ENCODE results near the gene PLEKHJ1. TPM values are rescaled to one million over a fixed set of nuclear protein-coding genes. Genes with fewer than 3 reads are reported as not detected.

PLEKHJ1 gene
- total RNA-seq, 1 experiment from 2014 or later = 189 TPM

DNA sequence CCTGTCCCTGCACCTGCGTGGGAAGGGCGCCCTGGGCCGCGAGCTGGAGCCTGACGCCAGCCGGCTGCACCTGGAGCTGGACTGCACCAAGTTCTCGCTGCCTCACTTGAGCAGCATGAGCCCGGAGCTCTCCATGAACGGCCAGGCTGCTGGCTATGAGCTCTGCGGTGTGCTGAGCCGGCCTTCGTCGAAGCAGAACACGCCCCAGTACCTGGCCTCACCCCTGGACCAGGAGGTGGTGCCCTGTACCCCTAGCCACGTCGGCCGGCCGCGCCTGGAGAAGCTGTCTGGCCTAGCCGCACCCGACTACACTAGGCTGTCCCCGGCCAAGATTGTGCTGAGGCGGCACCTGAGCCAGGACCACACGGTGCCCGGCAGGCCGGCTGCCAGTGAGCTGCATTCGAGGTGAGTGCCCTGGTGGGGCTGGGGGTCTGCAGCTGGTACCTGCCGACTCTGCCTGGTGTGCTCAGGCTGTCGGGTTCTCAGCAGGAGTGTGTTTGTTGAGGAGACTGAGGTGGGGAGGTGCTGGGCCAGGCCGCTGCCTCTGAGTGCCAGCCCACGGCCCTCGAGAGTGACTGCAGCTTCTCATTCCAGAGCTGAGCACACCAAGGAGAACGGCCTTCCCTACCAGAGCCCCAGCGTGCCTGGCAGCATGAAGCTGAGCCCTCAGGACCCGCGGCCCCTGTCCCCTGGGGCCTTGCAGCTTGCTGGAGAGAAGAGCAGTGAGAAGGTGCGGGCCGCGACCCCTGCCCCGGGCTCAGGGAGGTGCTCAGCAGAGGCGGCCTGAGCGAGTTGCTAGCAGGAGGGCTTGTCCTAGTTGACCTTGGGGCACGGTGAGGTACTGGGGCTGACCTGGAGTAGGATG lies 19.5 kb downstream of the PLEKHJ1 start (continued):
- TF ChIP-seq, protein P1, sequence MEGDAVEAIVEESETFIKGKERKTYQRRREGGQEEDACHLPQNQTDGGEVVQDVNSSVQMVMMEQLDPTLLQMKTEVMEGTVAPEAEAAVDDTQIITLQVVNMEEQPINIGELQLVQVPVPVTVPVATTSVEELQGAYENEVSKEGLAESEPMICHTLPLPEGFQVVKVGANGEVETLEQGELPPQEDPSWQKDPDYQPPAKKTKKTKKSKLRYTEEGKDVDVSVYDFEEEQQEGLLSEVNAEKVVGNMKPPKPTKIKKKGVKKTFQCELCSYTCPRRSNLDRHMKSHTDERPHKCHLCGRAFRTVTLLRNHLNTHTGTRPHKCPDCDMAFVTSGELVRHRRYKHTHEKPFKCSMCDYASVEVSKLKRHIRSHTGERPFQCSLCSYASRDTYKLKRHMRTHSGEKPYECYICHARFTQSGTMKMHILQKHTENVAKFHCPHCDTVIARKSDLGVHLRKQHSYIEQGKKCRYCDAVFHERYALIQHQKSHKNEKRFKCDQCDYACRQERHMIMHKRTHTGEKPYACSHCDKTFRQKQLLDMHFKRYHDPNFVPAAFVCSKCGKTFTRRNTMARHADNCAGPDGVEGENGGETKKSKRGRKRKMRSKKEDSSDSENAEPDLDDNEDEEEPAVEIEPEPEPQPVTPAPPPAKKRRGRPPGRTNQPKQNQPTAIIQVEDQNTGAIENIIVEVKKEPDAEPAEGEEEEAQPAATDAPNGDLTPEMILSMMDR (IDR thresholded peaks at IDR 0.05) = no peak
- TF ChIP-seq, protein P2, sequence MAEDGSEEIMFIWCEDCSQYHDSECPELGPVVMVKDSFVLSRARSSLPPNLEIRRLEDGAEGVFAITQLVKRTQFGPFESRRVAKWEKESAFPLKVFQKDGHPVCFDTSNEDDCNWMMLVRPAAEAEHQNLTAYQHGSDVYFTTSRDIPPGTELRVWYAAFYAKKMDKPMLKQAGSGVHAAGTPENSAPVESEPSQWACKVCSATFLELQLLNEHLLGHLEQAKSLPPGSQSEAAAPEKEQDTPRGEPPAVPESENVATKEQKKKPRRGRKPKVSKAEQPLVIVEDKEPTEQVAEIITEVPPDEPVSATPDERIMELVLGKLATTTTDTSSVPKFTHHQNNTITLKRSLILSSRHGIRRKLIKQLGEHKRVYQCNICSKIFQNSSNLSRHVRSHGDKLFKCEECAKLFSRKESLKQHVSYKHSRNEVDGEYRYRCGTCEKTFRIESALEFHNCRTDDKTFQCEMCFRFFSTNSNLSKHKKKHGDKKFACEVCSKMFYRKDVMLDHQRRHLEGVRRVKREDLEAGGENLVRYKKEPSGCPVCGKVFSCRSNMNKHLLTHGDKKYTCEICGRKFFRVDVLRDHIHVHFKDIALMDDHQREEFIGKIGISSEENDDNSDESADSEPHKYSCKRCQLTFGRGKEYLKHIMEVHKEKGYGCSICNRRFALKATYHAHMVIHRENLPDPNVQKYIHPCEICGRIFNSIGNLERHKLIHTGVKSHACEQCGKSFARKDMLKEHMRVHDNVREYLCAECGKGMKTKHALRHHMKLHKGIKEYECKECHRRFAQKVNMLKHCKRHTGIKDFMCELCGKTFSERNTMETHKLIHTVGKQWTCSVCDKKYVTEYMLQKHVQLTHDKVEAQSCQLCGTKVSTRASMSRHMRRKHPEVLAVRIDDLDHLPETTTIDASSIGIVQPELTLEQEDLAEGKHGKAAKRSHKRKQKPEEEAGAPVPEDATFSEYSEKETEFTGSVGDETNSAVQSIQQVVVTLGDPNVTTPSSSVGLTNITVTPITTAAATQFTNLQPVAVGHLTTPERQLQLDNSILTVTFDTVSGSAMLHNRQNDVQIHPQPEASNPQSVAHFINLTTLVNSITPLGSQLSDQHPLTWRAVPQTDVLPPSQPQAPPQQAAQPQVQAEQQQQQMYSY (CRISPR knock-in tag; IDR thresholded peaks at IDR 0.05) = no peak
- TF ChIP-seq ZNF219 (CRISPR knock-in tag; IDR thresholded peaks at IDR 0.05; ENCODE audit: borderline replicate concordance) (no peak), CBFB (CRISPR knock-in tag; IDR thresholded peaks at IDR 0.05; ENCODE audit: low read depth) (no peak)
- TF ChIP-seq, protein P3, sequence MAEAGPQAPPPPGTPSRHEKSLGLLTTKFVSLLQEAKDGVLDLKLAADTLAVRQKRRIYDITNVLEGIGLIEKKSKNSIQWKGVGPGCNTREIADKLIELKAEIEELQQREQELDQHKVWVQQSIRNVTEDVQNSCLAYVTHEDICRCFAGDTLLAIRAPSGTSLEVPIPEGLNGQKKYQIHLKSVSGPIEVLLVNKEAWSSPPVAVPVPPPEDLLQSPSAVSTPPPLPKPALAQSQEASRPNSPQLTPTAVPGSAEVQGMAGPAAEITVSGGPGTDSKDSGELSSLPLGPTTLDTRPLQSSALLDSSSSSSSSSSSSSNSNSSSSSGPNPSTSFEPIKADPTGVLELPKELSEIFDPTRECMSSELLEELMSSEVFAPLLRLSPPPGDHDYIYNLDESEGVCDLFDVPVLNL (CRISPR knock-in tag; IDR thresholded peaks at IDR 0.05; ENCODE audit: borderline replicate concordance, low read depth) = no peak

DNA sequence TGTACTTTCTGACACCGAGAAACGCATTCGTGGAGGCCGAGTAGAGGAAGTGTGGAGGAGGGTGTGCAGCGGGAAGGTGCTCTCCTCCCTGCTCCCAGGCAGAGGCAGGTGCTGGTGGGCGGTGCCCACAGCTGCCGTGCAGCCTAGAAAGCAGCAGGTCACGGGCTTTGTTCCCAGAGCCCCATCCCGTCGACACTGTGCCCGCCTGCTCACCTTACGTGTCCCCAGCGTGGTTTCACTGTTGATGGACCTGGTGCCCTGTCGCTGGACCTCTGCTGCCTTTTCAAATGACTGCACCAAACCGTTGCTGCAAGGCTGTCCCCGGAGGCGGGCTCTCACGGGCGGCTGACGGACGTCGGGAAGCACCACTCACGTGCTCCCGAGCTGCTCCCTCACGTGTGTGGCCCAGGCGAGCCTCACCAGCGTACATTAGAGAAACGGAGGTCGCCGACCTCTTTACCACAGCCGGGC lies 20.8 kb downstream of the PLEKHJ1 start:
- Mint-ChIP-seq H3K4me3 (no peak overlapping the region), H3K4me1 (no peaks in the 10 kb centered on the region), H3K27me3 (ENCODE audit: low read depth) (no peaks in the 10 kb centered on the region), H3K36me3 (peaks cover 44% of the 10 kb centered on the region), H3K27ac (peak overlapping the region; percentile 53; the same call in 1 of the 2 replicates), H3K9me3 (no peaks in the 10 kb centered on the region)
- DNase-seq (ENCODE audit: low spot score) = peak; percentile 47
- ATAC-seq = peak; percentile 64
- CTCF ChIA-PET = interaction anchor here (0.6 to 2.5 kb wide), 3 partner anchors 16 to 186 kb away, joined by 3 to 13 read pairs (median 3); partner anchors contain the start of gene IZUMO4
- TF ChIP-seq NR2C2 (CRISPR knock-in tag; IDR thresholded peaks at IDR 0.05) (no peak), NFYB (CRISPR knock-in tag; conservative IDR thresholded peaks at IDR 0.05; ENCODE audit: low read depth) (peak; percentile 42; the same call in 1 of the 2 replicates)
- POLR2A ChIA-PET = interaction anchor here (0.6 kb wide), 1 partner anchor 357 kb away, joined by 3 read pairs; no protein-coding TSS in a partner anchor

DNA sequence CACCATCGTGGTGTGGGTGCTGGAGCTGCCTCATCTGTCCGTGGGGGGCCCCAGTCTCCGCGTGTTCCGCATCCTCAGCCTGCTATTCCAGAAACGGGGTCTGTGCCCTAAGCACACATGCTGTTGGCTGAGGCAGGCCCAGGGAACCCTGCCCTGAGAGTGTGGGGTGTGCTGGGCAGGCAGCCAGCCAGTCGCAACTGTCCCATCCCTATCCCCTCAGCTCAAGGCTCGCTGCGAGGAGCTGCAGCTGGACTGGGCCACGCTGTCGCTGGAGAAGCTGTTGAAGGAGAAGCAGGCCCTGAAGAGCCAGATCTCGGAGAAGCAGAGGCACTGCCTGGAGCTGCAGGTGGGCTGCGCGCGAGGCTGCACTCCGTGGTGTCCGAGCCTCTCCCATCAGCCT lies 21.9 kb downstream of the PLEKHJ1 start:
- ChIA-PET CTCF (interaction anchor here (1.0 kb wide), 1 partner anchor 58 kb away, joined by 3 read pairs; no protein-coding TSS in a partner anchor), POLR2A (no interaction called here)
- no peaks in the 10 kb centered on the region for H3K4me1 Mint-ChIP-seq
- no peak overlapping the region for H3K27ac Mint-ChIP-seq
- H3K4me3 Mint-ChIP-seq = no peak overlapping the region
- no peak for ATAC-seq
- no peaks in the 10 kb centered on the region for H3K27me3 Mint-ChIP-seq (ENCODE audit: low read depth)
- no peaks in the 10 kb centered on the region for H3K9me3 Mint-ChIP-seq
- DNase-seq (ENCODE audit: low spot score) = no peak
- no peak for TF ChIP-seq GTF2I (CRISPR knock-in tag; conservative IDR thresholded peaks at IDR 0.05)
- H3K36me3 Mint-ChIP-seq = peaks cover 41% of the 10 kb centered on the region

DNA sequence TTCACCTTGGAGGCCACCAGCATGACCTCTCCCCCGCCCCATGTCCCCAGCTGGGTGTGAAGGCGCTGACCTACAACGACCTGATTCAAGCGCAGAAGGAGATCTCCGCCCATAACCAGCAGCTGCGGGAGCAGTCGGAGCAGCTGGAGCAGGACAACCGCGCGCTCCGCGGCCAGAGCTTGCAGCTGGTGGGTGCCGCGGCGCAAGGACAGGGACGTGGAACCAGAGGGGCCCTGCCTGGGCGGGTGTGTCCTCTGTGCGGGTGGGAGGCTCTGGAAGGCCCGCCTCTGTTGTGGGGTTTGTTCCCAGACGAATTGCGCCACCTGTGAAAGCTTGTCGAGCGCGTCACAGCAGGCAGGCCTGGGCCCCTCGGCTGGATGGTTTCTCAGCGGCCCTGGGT lies 22.3 kb downstream of the PLEKHJ1 start:
- ChIA-PET CTCF (interaction anchor here (0.9 to 2.2 kb wide), 3 partner anchors 15 to 103 kb away, joined by 3 to 13 read pairs (median 3); no protein-coding TSS in a partner anchor), POLR2A (no interaction called here)
- H3K4me3 Mint-ChIP-seq = no peak overlapping the region
- ATAC-seq = no peak
- H3K27ac Mint-ChIP-seq = peak overlapping the region; percentile 41; the same call in 1 of the 2 replicates
- no peaks in the 10 kb centered on the region for H3K4me1 Mint-ChIP-seq
- H3K9me3 Mint-ChIP-seq = no peaks in the 10 kb centered on the region
- no peak for TF ChIP-seq FOXJ3 (CRISPR knock-in tag; IDR thresholded peaks at IDR 0.05; ENCODE audit: borderline replicate concordance)
- no peak for TF ChIP-seq TEAD4 (CRISPR knock-in tag; IDR thresholded peaks at IDR 0.05)
- peaks cover 40% of the 10 kb centered on the region for H3K36me3 Mint-ChIP-seq
- no peak for DNase-seq (ENCODE audit: low spot score)
- no peaks in the 10 kb centered on the region for H3K27me3 Mint-ChIP-seq (ENCODE audit: low read depth)

Measured in WTC11 (cell line).